ENCODE measurements around the gene DSG4. TPM values are rescaled to one million over a fixed set of nuclear protein-coding genes. Genes with fewer than 3 reads are reported as not detected.

DSG4 gene
- total RNA-seq, 2 donors from 2014 or later, result not detected

- H3K4me3 Mint-ChIP-seq, result no peak overlapping the region
- H3K4me1 Mint-ChIP-seq (ENCODE audit: low read depth in 2 of 2), result no peaks in the 10 kb centered on the region
- H3K27ac Mint-ChIP-seq, result no peak overlapping the region
- peaks cover 4% of the 10 kb centered on the region for H3K9me3 Mint-ChIP-seq
- DNase-seq (ENCODE audit: low spot score), result no peak
- no peak for ATAC-seq
- no peaks in the 10 kb centered on the region for H3K36me3 Mint-ChIP-seq
- no peaks in the 10 kb centered on the region for H3K27me3 Mint-ChIP-seq
Measured at GRCh38 chr18:31420524-31420923, 43.9 kb downstream of the DSG4 start.

- H3K27me3 Mint-ChIP-seq, result no peaks in the 10 kb centered on the region
- no peaks in the 10 kb centered on the region for H3K4me1 Mint-ChIP-seq (ENCODE audit: low read depth in 2 of 2)
- ATAC-seq, result no peak
- DNase-seq (ENCODE audit: low spot score), result no peak
- peaks cover 6% of the 10 kb centered on the region for H3K9me3 Mint-ChIP-seq
- H3K36me3 Mint-ChIP-seq, result no peaks in the 10 kb centered on the region
- no peak overlapping the region for H3K27ac Mint-ChIP-seq
- no peak overlapping the region for H3K4me3 Mint-ChIP-seq
Measured at GRCh38 chr18:31424383-31424988, 47.9 kb downstream of the DSG4 start.

DNA sequence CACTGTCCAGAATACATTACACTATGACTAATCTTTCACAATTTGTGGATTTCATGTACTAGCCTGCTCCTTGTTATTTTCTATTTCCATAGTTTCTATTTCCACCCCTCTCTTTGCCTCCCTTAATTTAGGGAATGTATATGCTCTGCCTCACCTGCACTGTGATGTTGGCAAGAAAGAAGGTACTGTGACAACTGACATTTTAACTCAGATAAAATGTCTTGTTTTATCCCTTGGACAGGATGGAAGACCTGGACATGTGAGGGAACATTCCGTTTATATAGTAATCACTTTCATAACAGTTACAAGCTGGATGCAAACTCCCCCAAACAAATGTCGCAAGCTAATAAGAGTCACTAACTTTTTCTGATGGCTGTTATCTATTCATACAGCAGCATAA lies 49.4 kb downstream of the DSG4 start:
- Mint-ChIP-seq H3K27ac (no peak overlapping the region), H3K4me1 (ENCODE audit: low read depth in 2 of 2) (no peaks in the 10 kb centered on the region), H3K27me3 (no peaks in the 10 kb centered on the region), H3K9me3 (peaks cover 7% of the 10 kb centered on the region), H3K4me3 (no peak overlapping the region), H3K36me3 (no peaks in the 10 kb centered on the region)
- no peak for DNase-seq (ENCODE audit: low spot score)
- ATAC-seq, result no peak

DNA sequence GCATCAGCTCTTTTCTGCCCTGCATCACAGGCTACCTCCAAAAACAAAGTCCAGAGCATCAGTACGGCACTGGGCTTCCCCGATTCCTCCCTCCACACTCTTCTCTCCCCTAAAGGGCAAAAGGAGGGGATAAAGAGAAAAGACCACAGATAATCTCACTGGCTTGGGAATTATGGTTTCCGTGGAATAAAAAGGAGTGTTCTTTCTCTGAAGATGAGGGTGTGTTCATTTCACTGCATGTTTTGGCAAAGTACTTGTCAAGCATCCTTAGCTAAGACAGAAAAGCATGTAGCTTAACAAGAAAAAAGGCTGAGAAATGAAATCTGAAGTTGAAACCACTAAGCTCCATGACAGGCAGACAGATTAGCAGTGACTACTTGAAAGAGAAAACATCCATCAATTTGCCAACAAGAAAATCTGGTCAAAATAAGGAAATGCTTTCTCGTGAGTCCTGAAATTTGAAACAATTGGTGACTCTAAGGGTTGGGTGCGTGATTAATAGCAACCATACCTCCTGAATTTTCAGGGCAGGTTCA lies 50.4 kb downstream of the DSG4 start:
- Mint-ChIP-seq H3K27me3 (no peaks in the 10 kb centered on the region), H3K27ac (no peak overlapping the region)
- DNase-seq (ENCODE audit: low spot score), result no peak

DNA sequence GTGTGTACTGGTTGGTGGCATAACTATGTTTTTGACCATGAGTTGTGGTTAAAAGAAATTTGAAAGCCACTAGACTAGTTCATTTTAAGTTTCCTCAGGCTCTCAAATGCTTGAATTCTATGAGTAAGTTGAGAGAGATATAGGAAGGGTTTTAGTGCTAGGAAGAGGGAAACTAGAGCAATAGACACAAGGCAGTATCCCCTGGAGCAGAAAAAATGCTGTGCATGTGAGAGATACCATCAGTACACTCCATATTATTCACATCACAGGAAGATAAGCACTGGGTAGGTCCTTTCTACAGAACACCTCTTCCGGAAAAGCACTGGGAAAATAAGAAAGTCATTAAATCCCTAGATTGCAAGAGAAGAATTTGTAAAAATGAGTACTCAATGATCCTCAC lies 51.6 kb downstream of the DSG4 start:
- Mint-ChIP-seq H3K4me1 (ENCODE audit: low read depth in 2 of 2) (no peaks in the 10 kb centered on the region), H3K27ac (no peak overlapping the region), H3K4me3 (no peak overlapping the region), H3K36me3 (no peaks in the 10 kb centered on the region), H3K9me3 (peaks cover 7% of the 10 kb centered on the region), H3K27me3 (no peaks in the 10 kb centered on the region)
- no peak for ATAC-seq
- no peak for DNase-seq (ENCODE audit: low spot score)

More for the DNA sequence above, 50.4 kb downstream of the DSG4 start:
- Mint-ChIP-seq H3K4me3 (no peak overlapping the region), H3K4me1 (ENCODE audit: low read depth in 2 of 2) (no peaks in the 10 kb centered on the region), H3K9me3 (peaks cover 7% of the 10 kb centered on the region), H3K36me3 (no peaks in the 10 kb centered on the region)
- ATAC-seq, result no peak

GRCh38 chr18:31429623-31430022 lies 53.0 kb downstream of the DSG4 start:
- Mint-ChIP-seq H3K9me3 (peaks cover 5% of the 10 kb centered on the region), H3K36me3 (no peaks in the 10 kb centered on the region), H3K4me3 (no peak overlapping the region), H3K27me3 (no peaks in the 10 kb centered on the region), H3K27ac (no peak overlapping the region), H3K4me1 (ENCODE audit: low read depth in 2 of 2) (no peaks in the 10 kb centered on the region)
- ATAC-seq (no peak), DNase-seq (ENCODE audit: low spot score) (no peak)

- DNase-seq (ENCODE audit: low spot score) (no peak), ATAC-seq (no peak)
- Mint-ChIP-seq H3K4me1 (ENCODE audit: low read depth in 2 of 2) (no peaks in the 10 kb centered on the region), H3K36me3 (no peaks in the 10 kb centered on the region), H3K27me3 (no peaks in the 10 kb centered on the region), H3K4me3 (no peak overlapping the region), H3K27ac (no peak overlapping the region), H3K9me3 (peaks cover 6% of the 10 kb centered on the region)
Measured at GRCh38 chr18:31430072-31430471, 53.5 kb downstream of the DSG4 start.

- ATAC-seq (no peak), DNase-seq (ENCODE audit: low spot score) (no peak)
- H3K4me3 Mint-ChIP-seq, result no peak overlapping the region
- no peaks in the 10 kb centered on the region for H3K4me1 Mint-ChIP-seq (ENCODE audit: low read depth in 2 of 2)
- H3K27me3 Mint-ChIP-seq, result no peaks in the 10 kb centered on the region
- no peak overlapping the region for H3K27ac Mint-ChIP-seq
- H3K9me3 Mint-ChIP-seq, result peaks cover 6% of the 10 kb centered on the region
- H3K36me3 Mint-ChIP-seq, result no peaks in the 10 kb centered on the region
Measured at GRCh38 chr18:31430554-31430953, 54.0 kb downstream of the DSG4 start.

GRCh38 chr18:31432316-31432715 lies 55.7 kb downstream of the DSG4 start:
- Mint-ChIP-seq H3K4me1 (ENCODE audit: low read depth in 2 of 2) (no peaks in the 10 kb centered on the region), H3K27me3 (no peaks in the 10 kb centered on the region), H3K9me3 (peaks cover 6% of the 10 kb centered on the region), H3K36me3 (no peaks in the 10 kb centered on the region), H3K27ac (no peak overlapping the region), H3K4me3 (no peak overlapping the region)
- ATAC-seq (no peak), DNase-seq (ENCODE audit: low spot score) (no peak)

- DNase-seq (ENCODE audit: low spot score), result no peak
- Mint-ChIP-seq H3K27me3 (peaks cover 0 to 2% of the 10 kb centered on the region in 2 donors), H3K4me1 (ENCODE audit: low read depth in 2 of 2) (no peaks in the 10 kb centered on the region), H3K4me3 (no peak overlapping the region), H3K27ac (no peak overlapping the region), H3K9me3 (peaks cover 3% of the 10 kb centered on the region), H3K36me3 (no peaks in the 10 kb centered on the region)
- ATAC-seq, result no peak
Measured at GRCh38 chr18:31436825-31437224, 60.2 kb downstream of the DSG4 start.

DNA sequence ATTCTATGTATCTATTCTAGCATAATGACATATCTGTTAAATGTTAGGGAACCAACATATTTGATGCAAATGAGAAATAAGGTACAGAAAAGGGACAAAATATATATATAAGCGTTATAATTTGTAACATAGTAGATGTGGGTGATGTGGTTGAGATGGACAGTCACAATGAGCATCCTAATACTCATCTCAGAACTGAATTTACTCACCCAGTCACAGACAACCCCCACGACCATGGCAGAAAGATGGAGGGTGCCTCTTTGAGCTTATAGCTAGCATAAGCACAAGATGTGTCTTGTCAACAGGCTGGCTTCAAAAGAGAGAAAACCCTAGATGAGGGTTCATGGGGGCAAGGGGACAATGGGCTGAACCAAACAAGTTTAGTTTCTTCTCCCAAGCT lies 61.8 kb downstream of the DSG4 start:
- ATAC-seq (no peak), DNase-seq (ENCODE audit: low spot score) (no peak)
- Mint-ChIP-seq H3K4me3 (no peak overlapping the region), H3K27me3 (peaks cover 0 to 5% of the 10 kb centered on the region in 2 donors), H3K36me3 (no peaks in the 10 kb centered on the region), H3K9me3 (peaks cover 3% of the 10 kb centered on the region), H3K4me1 (ENCODE audit: low read depth in 2 of 2) (no peaks in the 10 kb centered on the region), H3K27ac (no peak overlapping the region)

- ATAC-seq (no peak), DNase-seq (ENCODE audit: low spot score) (no peak)
- H3K4me3 Mint-ChIP-seq, result no peak overlapping the region
- H3K9me3 Mint-ChIP-seq, result no peaks in the 10 kb centered on the region
- H3K27me3 Mint-ChIP-seq, result peaks cover 0 to 5% of the 10 kb centered on the region in 2 donors
- H3K27ac Mint-ChIP-seq, result no peak overlapping the region
- H3K4me1 Mint-ChIP-seq (ENCODE audit: low read depth in 2 of 2), result no peaks in the 10 kb centered on the region
- H3K36me3 Mint-ChIP-seq, result no peaks in the 10 kb centered on the region
Measured at GRCh38 chr18:31439807-31440325, 63.3 kb downstream of the DSG4 start.

- Mint-ChIP-seq H3K27me3 (peaks cover 0 to 5% of the 10 kb centered on the region in 2 donors), H3K36me3 (no peaks in the 10 kb centered on the region), H3K27ac (no peak overlapping the region), H3K4me3 (no peak overlapping the region), H3K9me3 (no peaks in the 10 kb centered on the region), H3K4me1 (ENCODE audit: low read depth in 2 of 2) (no peaks in the 10 kb centered on the region)
- DNase-seq (ENCODE audit: low spot score), result no peak
- ATAC-seq, result no peak
Measured at GRCh38 chr18:31440787-31441186, 64.2 kb downstream of the DSG4 start.

- ATAC-seq, result no peak
- Mint-ChIP-seq H3K36me3 (no peaks in the 10 kb centered on the region), H3K9me3 (no peaks in the 10 kb centered on the region), H3K27ac (no peak overlapping the region), H3K4me3 (no peak overlapping the region), H3K4me1 (ENCODE audit: low read depth in 2 of 2) (no peaks in the 10 kb centered on the region), H3K27me3 (peaks cover 0 to 5% of the 10 kb centered on the region in 2 donors)
- DNase-seq (ENCODE audit: low spot score), result no peak
Measured at GRCh38 chr18:31441493-31441892, 64.9 kb downstream of the DSG4 start.

DNA sequence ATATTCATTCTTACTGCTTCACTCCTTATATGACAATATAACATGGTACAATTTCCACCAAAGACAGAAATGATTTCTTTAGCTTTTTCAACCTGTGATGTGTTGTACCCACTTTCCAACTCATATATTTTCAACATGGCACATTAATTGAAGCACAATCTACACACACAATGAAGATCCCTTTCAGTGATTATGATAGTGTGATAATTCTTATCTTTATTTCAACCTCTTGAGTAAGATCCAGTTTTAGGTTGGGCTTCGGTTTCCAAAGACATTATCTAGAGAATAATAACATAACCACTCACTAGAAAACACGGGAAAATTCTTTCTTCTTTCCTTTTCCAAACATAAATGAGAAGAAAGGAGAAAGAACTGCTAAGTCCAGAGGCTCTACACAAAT lies 67.6 kb downstream of the DSG4 start:
- Mint-ChIP-seq H3K36me3 (no peaks in the 10 kb centered on the region), H3K27ac (no peak overlapping the region), H3K4me1 (ENCODE audit: low read depth in 2 of 2) (no peaks in the 10 kb centered on the region), H3K4me3 (no peak overlapping the region), H3K27me3 (peaks cover 0 to 3% of the 10 kb centered on the region in 2 donors), H3K9me3 (no peaks in the 10 kb centered on the region)
- no peak for DNase-seq (ENCODE audit: low spot score)
- ATAC-seq, result no peak

Measured in natural killer cell treated with Interleukin-12 subunit alpha and Interleukin-12 subunit beta and Interleukin-15 and Interleukin-18, amount 100 ng/mL, for 72 hours (primary cell).